Placental pericyte (primary cell): ENCODE measurements around the gene GOLGA8N. TPM values are rescaled to one million over a fixed set of nuclear protein-coding genes. Genes with fewer than 3 reads are reported as not detected.

Experiments
- small RNA-seq: library from RNA; depleted of rRNA; stranded (forward); fragments of <200 nt; gene quantifications from one replicate; pipeline ENCODE3, GENCODE V24; 2012; ENCODE audit warnings: low replicate concordance
- total RNA-seq: library from RNA; depleted of rRNA; stranded (reverse); fragments of >200 nt; gene quantifications from 2 replicates; pipeline ENCODE4 v1.2.3, GENCODE V29; 2012

Gene GOLGA8N
- 0.88 and 1.0 TPM in 2 replicates for total RNA-seq

DNA sequence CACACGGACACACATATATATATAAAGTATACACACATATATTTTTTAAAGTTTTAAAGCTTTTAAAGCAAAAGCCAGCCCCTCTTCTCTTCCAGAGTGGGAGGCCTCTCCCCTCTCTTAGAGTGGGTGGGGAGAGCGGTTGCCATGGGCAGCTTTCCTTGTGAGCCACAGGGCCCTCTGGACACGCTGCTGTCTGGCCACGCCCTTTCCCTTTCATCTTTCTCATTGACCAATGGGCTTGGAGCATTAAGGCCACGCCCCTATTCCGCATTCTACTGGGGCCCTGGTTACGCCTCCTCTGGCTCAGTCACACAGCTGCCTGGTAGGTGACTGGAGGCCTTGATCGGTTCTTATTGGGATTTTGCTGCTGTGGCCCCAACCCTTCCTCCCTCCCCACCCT, at the start of gene GOLGA8N:
Gene GOLGA8N, plus strand, starts transcription at position 306 of the 400 bp plus-strand sequence.

DNA sequence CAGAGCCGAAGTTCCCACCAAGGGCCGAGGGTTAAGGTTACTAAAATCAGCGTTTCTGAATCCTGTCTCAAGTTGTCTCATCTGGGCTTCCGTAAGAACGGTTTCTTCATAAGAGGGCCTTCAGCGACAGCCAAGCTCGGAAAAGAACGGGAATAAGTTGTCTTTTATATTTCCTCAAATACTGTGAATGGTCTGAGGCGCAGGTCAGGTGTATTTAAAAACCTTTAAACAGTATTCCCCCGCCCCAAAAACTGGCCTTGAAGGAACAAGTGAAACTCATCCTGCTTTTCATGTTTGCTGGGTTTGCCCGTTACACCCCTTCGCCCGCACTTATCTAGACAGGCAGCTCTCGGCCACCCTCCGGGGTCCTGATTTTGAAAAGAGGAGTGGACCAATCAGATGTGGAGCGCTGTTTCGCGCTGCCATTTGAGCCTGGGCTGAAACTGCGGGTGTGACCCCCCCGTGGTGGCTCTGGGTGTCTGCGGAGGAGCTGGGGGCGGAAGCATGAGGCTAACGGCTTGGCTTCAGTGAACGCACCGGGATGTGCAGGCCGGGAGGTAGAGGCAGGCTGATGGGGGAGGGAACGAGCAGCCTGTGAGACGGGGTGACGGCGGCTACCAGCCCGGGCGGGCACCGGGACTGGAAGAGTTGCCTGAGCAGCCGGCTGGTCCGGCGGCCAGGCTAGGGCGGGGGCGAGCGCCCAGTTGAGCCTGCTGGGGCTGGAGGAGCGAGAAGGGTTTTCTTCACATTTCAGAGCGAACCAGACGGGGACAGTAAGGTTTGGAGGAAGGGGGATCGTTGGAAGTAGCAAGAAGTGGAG, 22.0 kb downstream of the GOLGA8N start, which contains the start of gene ARHGAP11A:
Gene ARHGAP11A, plus strand, starts transcription at position 454 of the 820 bp plus-strand sequence. CDS start 708 bp downstream, outside the sequence.

DNA sequence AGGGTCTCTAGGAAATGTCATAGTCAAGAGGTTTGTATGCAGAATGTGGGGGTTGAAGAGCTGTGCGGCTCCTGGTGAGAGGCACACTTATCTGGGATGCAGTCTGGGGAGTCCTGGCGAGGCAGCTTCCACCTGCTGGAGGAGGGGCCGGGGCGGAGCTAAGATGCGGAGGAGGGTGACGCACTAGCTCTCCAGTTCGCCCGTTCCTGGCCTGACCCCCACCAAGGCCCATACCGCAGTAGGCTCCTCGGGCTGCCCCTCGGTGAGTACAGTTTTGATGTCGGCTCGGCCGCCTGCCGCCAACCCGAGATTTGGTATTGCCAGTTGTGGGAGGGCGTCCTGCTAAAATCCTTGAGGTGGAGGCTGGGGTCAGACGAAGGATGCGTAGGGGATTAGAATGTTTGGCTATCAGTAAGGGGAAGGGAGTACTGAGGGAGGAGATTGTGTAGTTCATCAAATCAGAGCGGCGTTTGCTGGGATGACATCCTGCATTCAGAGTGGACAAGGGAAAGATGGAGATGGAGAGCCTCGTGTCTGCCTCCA, 48.3 kb downstream of the GOLGA8N start, which contains the start of gene SCG5:
Gene SCG5, plus strand, starts transcription at position 194 of the 543 bp plus-strand sequence. CDS start 1,883 bp downstream, outside the sequence.

Small RNA genes lying within 50 kb of the gene (small RNA-seq; reads per million reads assigned to genes)
- gene RN7SL286P: not detected

Other genes starting within 250 kb of the GOLGA8N start
- gene GOLGA8K, start 190.2 kb upstream of the GOLGA8N start, total RNA-seq: not detected in 2 replicates
- 0.43 and 0.44 TPM in 2 replicates for gene GOLGA8O, start 137.8 kb upstream of the GOLGA8N start, total RNA-seq
- 3.5 and 43.7 TPM in 2 replicates for gene ARHGAP11A, start 22.0 kb downstream of the GOLGA8N start, total RNA-seq
- gene SCG5, start 48.3 kb downstream of the GOLGA8N start, total RNA-seq: 6.6 and 16.5 TPM in 2 replicates
- 264 and 829 TPM in 2 replicates for gene GREM1, start 124.5 kb downstream of the GOLGA8N start, total RNA-seq